Measurements from ENCODE around the gene IL6R.

Gene IL6R

GRCh38 chr1:154446789-154447188 is 41.6 kb downstream of the IL6R start:
- in situ Hi-C loops (cut with MboI; ENCODE audit: low sequenced_read_pairs) = no loop called here

GRCh38 chr1:154448331-154448811 is 43.2 kb downstream of the IL6R start:
- in situ Hi-C loops (cut with MboI; ENCODE audit: low sequenced_read_pairs) = no loop called here

- in situ Hi-C loops (cut with MboI; ENCODE audit: low sequenced_read_pairs) = no loop called here
These were observed 48.0 kb downstream of the IL6R start for GRCh38 chr1:154453161-154453560.

GRCh38 chr1:154453574-154454352 is 48.6 kb downstream of the IL6R start:
- in situ Hi-C loops (cut with MboI; ENCODE audit: low sequenced_read_pairs) = no loop called here

GRCh38 chr1:154454386-154455120 is 49.4 kb downstream of the IL6R start:
- in situ Hi-C loops (cut with MboI; ENCODE audit: low sequenced_read_pairs) = no loop called here

- in situ Hi-C loops (cut with MboI; ENCODE audit: low sequenced_read_pairs) = no loop called here
These were observed 51.5 kb downstream of the IL6R start for GRCh38 chr1:154456631-154457030.

GRCh38 chr1:154459080-154459479 is 53.9 kb downstream of the IL6R start:
- in situ Hi-C loops (cut with MboI; ENCODE audit: low sequenced_read_pairs) = no loop called here

GRCh38 chr1:154460695-154461260 is 55.6 kb downstream of the IL6R start:
- in situ Hi-C loops (cut with MboI; ENCODE audit: low sequenced_read_pairs) = no loop called here

GRCh38 chr1:154463512-154463990 is 58.4 kb downstream of the IL6R start:
- in situ Hi-C loops (cut with MboI; ENCODE audit: low sequenced_read_pairs) = no loop called here

GRCh38 chr1:154465621-154466195 is 60.6 kb downstream of the IL6R start:
- in situ Hi-C loops (cut with MboI; ENCODE audit: low sequenced_read_pairs) = no loop called here

GRCh38 chr1:154466206-154466605 is 61.1 kb downstream of the IL6R start:
- in situ Hi-C loops (cut with MboI; ENCODE audit: low sequenced_read_pairs) = no loop called here

GRCh38 chr1:154466921-154467417 is 61.8 kb downstream of the IL6R start:
- in situ Hi-C loops (cut with MboI; ENCODE audit: low sequenced_read_pairs) = no loop called here

- in situ Hi-C loops (cut with MboI; ENCODE audit: low sequenced_read_pairs) = no loop called here
These were observed 62.4 kb downstream of the IL6R start for GRCh38 chr1:154467434-154468102.

- in situ Hi-C loops (cut with MboI; ENCODE audit: low sequenced_read_pairs) = no loop called here
These were observed 63.5 kb downstream of the IL6R start for GRCh38 chr1:154468535-154469250.

GRCh38 chr1:154469844-154470560 is 64.9 kb downstream of the IL6R start:
- in situ Hi-C loops (cut with MboI; ENCODE audit: low sequenced_read_pairs) = no loop called here

GRCh38 chr1:154471304-154471703 is 66.2 kb downstream of the IL6R start:
- in situ Hi-C loops (cut with MboI; ENCODE audit: low sequenced_read_pairs) = no loop called here

- in situ Hi-C loops (cut with MboI; ENCODE audit: low sequenced_read_pairs) = no loop called here
These were observed 69.7 kb downstream of the IL6R start for GRCh38 chr1:154474802-154475201.

GRCh38 chr1:154476791-154477190 is 71.6 kb downstream of the IL6R start:
- in situ Hi-C loops (cut with MboI; ENCODE audit: low sequenced_read_pairs) = no loop called here

- in situ Hi-C loops (cut with MboI; ENCODE audit: low sequenced_read_pairs) = no loop called here
These were observed 72.9 kb downstream of the IL6R start for GRCh38 chr1:154478013-154478412.
